ENCODE measurements around the gene MSRB1. TPM values are rescaled to one million over a fixed set of nuclear protein-coding genes. Genes with fewer than 3 reads are reported as not detected.

The MSRB1 gene
- total and polyA plus RNA-seq, 9 of the 15 experiments (the other 6 are each of a cell fraction or from before 2014, with no cell fraction given), result 5.4 to 33.7 (median 25.7) TPM

DNA sequence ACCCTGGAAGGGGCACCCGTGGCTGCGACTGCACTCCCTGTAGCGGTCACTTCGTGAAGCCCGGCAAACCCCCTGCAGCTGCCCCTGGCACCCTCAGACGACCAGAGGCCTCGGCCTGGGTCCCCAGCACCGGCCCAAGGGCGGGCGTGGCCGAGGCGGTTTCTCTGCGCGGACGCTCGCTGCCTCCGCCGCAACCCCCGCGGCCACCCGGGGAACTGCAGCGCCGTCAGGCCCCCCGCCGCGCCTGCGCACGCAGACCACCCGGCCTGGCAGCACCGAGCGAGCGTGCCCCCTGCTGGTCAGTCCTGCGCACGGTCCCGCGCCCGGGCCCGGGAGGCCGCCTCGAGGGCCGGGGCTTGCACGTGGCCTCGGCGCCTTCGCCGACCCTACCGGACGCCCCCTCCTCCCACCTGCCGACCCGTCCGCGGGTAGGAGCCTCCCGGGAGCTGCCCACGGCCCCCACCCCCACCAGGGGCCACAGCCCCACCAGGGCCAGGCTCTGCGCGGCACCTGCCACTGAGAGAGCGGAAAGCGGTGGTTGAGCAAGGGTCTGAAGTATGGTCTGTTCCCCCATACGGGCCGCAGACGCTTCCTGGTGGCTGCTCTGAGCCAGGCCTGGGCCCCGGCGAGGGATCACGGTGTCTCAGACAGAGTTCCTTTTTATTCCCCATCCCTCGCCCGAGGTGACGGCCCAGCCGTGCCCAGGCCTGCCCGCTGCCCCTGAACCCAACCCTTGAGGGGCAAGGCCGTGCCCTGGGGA is 13.2 kb downstream of the MSRB1 start (continued):
- TF ChIP-seq, protein P1, sequence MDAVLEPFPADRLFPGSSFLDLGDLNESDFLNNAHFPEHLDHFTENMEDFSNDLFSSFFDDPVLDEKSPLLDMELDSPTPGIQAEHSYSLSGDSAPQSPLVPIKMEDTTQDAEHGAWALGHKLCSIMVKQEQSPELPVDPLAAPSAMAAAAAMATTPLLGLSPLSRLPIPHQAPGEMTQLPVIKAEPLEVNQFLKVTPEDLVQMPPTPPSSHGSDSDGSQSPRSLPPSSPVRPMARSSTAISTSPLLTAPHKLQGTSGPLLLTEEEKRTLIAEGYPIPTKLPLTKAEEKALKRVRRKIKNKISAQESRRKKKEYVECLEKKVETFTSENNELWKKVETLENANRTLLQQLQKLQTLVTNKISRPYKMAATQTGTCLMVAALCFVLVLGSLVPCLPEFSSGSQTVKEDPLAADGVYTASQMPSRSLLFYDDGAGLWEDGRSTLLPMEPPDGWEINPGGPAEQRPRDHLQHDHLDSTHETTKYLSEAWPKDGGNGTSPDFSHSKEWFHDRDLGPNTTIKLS (IDR thresholded peaks at IDR 0.05; ENCODE audit: borderline replicate concordance, low read depth), result peak; percentile 63
- no peak for TF ChIP-seq RBBP5 (IDR thresholded peaks at IDR 0.05; ENCODE audit: borderline replicate concordance, insufficient read depth, low read length, poor library complexity, severe bottlenecking)
- peak; percentile 97 for TF ChIP-seq MAX (CRISPR knock-in tag; IDR thresholded peaks at IDR 0.05)
- no peak for TF ChIP-seq CGGBP1 (CRISPR knock-in tag; IDR thresholded peaks at IDR 0.05)
- no peak for TF ChIP-seq FOXM1 (IDR thresholded peaks at IDR 0.05; ENCODE audit: low read depth)
- TF ChIP-seq FOXM1 (CRISPR knock-in tag; IDR thresholded peaks at IDR 0.05; ENCODE audit: low read depth), result peak; percentile 88; the same call in 1 of the 2 replicates
- TF ChIP-seq ZFX (CRISPR knock-in tag; IDR thresholded peaks at IDR 0.05), result peak; percentile 91
- peak; percentile 94 for TF ChIP-seq REST (IDR thresholded peaks at IDR 0.05; ENCODE audit: borderline replicate concordance)
- TF ChIP-seq REST (CRISPR knock-in tag; IDR thresholded peaks at IDR 0.05; ENCODE audit: low read depth), result no peak
- TF ChIP-seq XRCC3 (IDR thresholded peaks at IDR 0.05), result no peak
- TF ChIP-seq ESRRA (IDR thresholded peaks at IDR 0.05; ENCODE audit: borderline replicate concordance, low read depth), result peak; percentile 74
- TF ChIP-seq BHLHE40 (IDR thresholded peaks at IDR 0.05; ENCODE audit: low read length), result peak; percentile 44
- peak; percentile 39; the same call in 1 of the 2 replicates for TF ChIP-seq TFAP4 (CRISPR knock-in tag; IDR thresholded peaks at IDR 0.05; ENCODE audit: borderline replicate concordance)
- TF ChIP-seq HSF4 (CRISPR knock-in tag; IDR thresholded peaks at IDR 0.05; ENCODE audit: borderline replicate concordance), result no peak
- TF ChIP-seq TAL1 (IDR thresholded peaks at IDR 0.05), result no peak
